A673 (cell line): ENCODE results near the gene CHST6. TPM values are rescaled to one million over a fixed set of nuclear protein-coding genes. Genes with fewer than 3 reads are reported as not detected.

Experiments
- BruUV-seq: library from RNA; stranded (reverse); fragments of 400-500 nt; replicated peaks from 2 replicates; lab custom pipeline; 2021; lab: Mats Ljungman, UMichigan
- CTCF ChIA-PET: fragments of 300-600 bp; sonication (Branson Sonifier 250); formaldehyde crosslinking; loops from one replicate; lab custom pipeline; 2022; ENCODE audit warnings: antibody characterized with exemption; lab: Charles Lee
- POLR2A ChIA-PET: fragments of 300-600 bp; sonication (Branson Sonifier 250); formaldehyde crosslinking; loops from one replicate; lab custom pipeline; 2022; ENCODE audit warnings: antibody characterized with exemption; ENCODE audit not compliant: low non-redundant PET; lab: Charles Lee
- DNase-seq: peaks from one replicate; pipeline ENCODE4 v3.0.0-alpha.2; 2015; ENCODE audit warnings: low spot score
- H3K27ac ChIP-seq: fragments of 200-600 bp; sonication (generic); 2 replicates; pipeline ENCODE4 v1.5.1; 2016; ENCODE audit warnings: mixed run types, low read depth, mild to moderate bottlenecking, mixed read lengths, antibody characterized with exemption, low read length; ENCODE audit not compliant: poor library complexity, severe bottlenecking
- H3K27me3 ChIP-seq: fragments of 200-600 bp; sonication (generic); replicated peaks from 2 replicates; pipeline ENCODE4 v1.6.1; 2017; ENCODE audit warnings: mixed run types, low read depth, mild to moderate bottlenecking, mixed read lengths, antibody characterized with exemption, low read length; ENCODE audit not compliant: insufficient read depth, poor library complexity
- H3K36me3 ChIP-seq: fragments of 200-600 bp; sonication (generic); 2 replicates; pipeline ENCODE4 v1.6.1; 2016; ENCODE audit warnings: mixed run types, mild to moderate bottlenecking, mixed read lengths, antibody characterized with exemption, low read length; ENCODE audit not compliant: insufficient read depth, poor library complexity, severe bottlenecking
- H3K4me1 ChIP-seq: fragments of 200-600 bp; sonication (generic); 2 replicates; pipeline ENCODE4 v1.6.1; 2017; ENCODE audit warnings: mixed run types, mild to moderate bottlenecking, mixed read lengths, antibody characterized with exemption, low read length; ENCODE audit not compliant: insufficient read depth, poor library complexity, severe bottlenecking
- H3K4me3 ChIP-seq: fragments of 200-600 bp; sonication (generic); 2 replicates; pipeline ENCODE4 v1.5.1; 2016; ENCODE audit warnings: low read depth, mixed run types, mild to moderate bottlenecking, mixed read lengths, low read length; ENCODE audit not compliant: poor library complexity, severe bottlenecking
- H3K9me3 ChIP-seq: fragments of 200-600 bp; sonication (generic); 2 replicates; pipeline ENCODE4 v1.6.1; 2016; ENCODE audit warnings: mixed run types, low read depth, mild to moderate bottlenecking, mixed read lengths, antibody characterized with exemption, low read length; ENCODE audit not compliant: poor library complexity, severe bottlenecking
- CTCF ChIP-seq: fragments of 300-800, 200-600 bp; sonication (generic); conservative IDR thresholded peaks from 2 replicates; pipeline ENCODE4 v1.5.1; 2017; ENCODE audit warnings: low read depth, mild to moderate bottlenecking, antibody characterized with exemption, low read length, moderate library complexity, mixed read lengths
- EZH2 ChIP-seq: fragments of 200-600 bp; sonication (generic); IDR thresholded peaks from 2 replicates; pipeline ENCODE4 v1.6.1; 2017; ENCODE audit warnings: borderline replicate concordance, low read depth, mild to moderate bottlenecking, mixed read lengths, antibody characterized with exemption, low read length; ENCODE audit not compliant: poor library complexity, severe bottlenecking
- intact Hi-C: fragments of 100-400 bp; cut with micrococcal nuclease; formaldehyde crosslinking; loops from one replicate; pipeline ENCODE4 v1.10.0; 2022; ENCODE audit not compliant: unreplicated experiment
- total RNA-seq: library from RNA; stranded (reverse); gene quantifications from 2 replicates; pipeline ENCODE4 v1.2.3, GENCODE V29; 2021

The CHST6 gene
- total RNA-seq, 1 experiment from 2014 or later, result 5.0 TPM

GRCh38 chr16:75497558-75497957 is 2.3 kb upstream of the CHST6 start:
- Histone ChIP-seq H3K27ac (no peak overlapping the region), H3K27me3 (no peaks in the 10 kb centered on the region), H3K9me3 (no peaks in the 10 kb centered on the region), H3K4me1 (peaks cover 35% of the 10 kb centered on the region), H3K4me3 (no peak overlapping the region), H3K36me3 (no peaks in the 10 kb centered on the region)
- ChIA-PET POLR2A (no interaction called here), CTCF (interaction anchor here (0.9 kb wide), 1 partner anchor 20 kb away, joined by 9 read pairs; no protein-coding TSS in a partner anchor)
- no peak for TF ChIP-seq CTCF
- TF ChIP-seq EZH2, result no peak
- no TSS peak for BruUV-seq
- DNase-seq, result no peak
- intact Hi-C loops, result no loop called here

- CTCF ChIA-PET, result no interaction called here
- H3K27me3 ChIP-seq, result no peaks in the 10 kb centered on the region
- H3K27ac ChIP-seq, result no peak overlapping the region
- H3K36me3 ChIP-seq, result no peaks in the 10 kb centered on the region
- DNase-seq, result no peak
- H3K9me3 ChIP-seq, result no peaks in the 10 kb centered on the region
- intact Hi-C loops, result no loop called here
- peak overlapping the region; percentile 51 for H3K4me3 ChIP-seq
- TF ChIP-seq EZH2, result no peak
- TF ChIP-seq CTCF, result no peak
- POLR2A ChIA-PET, result interaction anchor here (0.6 to 0.7 kb wide), 3 partner anchors 20 to 764 kb away, joined by 3 to 5 read pairs (median 3); no protein-coding TSS in a partner anchor
- peaks cover 44% of the 10 kb centered on the region for H3K4me1 ChIP-seq
- no TSS peak for BruUV-seq
Measured at GRCh38 chr16:75494661-75495075, 573 bp downstream of the CHST6 start.

- CTCF ChIA-PET, result no interaction called here
- H3K4me3 ChIP-seq, result peak overlapping the region; percentile 51
- TF ChIP-seq CTCF, result no peak
- POLR2A ChIA-PET, result interaction anchor here (0.6 kb wide), 1 partner anchor 19 kb away, joined by 3 read pairs; no protein-coding TSS in a partner anchor
- no peaks in the 10 kb centered on the region for H3K36me3 ChIP-seq
- H3K9me3 ChIP-seq, result no peaks in the 10 kb centered on the region
- DNase-seq, result no peak
- H3K27me3 ChIP-seq, result no peaks in the 10 kb centered on the region
- peaks cover 44% of the 10 kb centered on the region for H3K4me1 ChIP-seq
- intact Hi-C loops, result no loop called here
- no TSS peak for BruUV-seq
- no peak overlapping the region for H3K27ac ChIP-seq
Measured at GRCh38 chr16:75494184-75494583, 1.1 kb downstream of the CHST6 start.
